Activated T-cell treated with anti-CD3 and anti-CD28 coated beads, Interleukin-2, amount 50 U/mL, for 1 hour (primary cell): ENCODE measurements around the gene OOSP1.
"Not testable (repeated sequence)": the region's sequence is repeated elsewhere in the genome, so short reads cannot be mapped to it uniquely, and the experiment has no call there.

Experiments used
- DNase-seq: peaks from one replicate; pipeline ENCODE4 v3.0.0-alpha.2; 2020

Gene OOSP1

DNA sequence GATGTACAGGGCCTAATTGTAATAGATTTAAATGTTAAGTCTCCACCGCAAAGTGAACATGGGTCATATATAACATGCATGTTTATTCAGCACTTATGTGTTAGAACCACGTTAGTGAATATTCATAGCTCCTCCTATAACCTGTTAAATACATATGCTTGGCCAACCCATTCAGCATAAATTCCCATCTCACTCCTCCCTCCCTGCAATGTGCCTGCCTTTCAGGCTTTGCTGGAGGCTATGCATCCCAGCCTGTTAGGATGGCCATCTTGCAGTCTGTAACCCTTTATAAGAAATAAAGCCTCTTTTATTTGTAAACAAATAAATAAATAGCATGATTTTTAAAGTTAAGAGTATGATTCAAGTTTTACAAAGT, 23.9 kb downstream of the OOSP1 start:
- no peak for DNase-seq

DNA sequence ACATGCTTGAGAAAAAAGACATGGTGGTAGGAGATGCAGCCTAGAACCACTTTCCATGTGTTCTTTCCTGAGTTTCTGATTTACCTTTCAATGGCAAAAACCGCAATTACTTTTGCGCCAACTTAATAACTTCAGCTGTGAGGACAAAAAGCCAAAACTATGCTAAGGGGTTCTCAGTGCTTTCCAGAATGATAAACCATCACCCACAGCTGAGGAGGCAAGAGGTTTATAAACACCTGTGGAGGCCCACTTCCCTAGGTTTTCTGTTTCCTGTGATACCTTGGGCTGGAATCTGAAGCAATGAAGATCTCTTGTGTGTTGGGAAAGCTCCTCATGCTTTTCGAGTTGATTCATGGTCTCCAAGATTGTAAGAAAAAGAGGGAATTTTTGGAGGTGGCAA, 25.5 kb downstream of the OOSP1 start, which contains the start of gene OOSP4A:
OOSP4A (plus strand) TSS at position 301 of the 400 bp plus-strand sequence; CDS start at position 301, 0 bp downstream.
- no peak for DNase-seq

DNA sequence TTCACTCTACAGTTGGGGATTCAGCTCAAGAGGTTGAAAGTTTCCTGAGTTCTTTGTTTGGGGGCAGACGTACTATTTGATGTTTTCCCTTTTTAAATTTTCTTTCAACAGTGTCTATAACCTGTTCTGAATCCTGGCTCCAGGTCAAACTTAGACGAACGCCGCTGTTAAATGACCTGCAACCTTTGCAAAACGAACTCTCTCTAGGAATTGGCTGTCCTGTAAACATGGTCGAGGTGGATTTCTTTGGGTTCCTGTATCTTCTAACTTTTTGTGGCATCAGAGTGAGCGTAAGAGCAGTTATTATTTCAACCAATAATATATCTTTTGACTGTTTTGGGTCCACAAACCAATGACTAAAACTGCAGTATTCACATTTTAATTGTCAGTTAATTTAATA, 27.2 kb downstream of the OOSP1 start:
- no peak for DNase-seq

DNA sequence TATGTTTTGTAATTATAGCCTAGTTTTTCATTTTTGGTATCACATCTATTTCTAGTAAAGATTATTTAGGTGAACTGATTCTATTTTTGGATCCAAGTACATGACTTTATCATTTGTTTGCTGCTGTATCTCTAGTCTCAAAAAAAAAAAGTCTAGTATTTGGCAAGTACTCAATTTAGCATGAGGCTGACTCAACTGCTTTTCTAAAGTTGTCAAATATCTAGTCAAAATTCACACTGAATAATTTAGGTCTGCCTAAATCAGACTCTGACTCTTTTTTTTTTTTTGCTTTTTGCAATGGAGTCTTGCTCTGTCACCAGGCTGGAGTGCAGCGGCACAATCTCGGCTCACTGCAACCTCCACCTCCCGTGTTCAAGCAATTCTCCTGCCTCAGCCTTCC, 28.0 kb downstream of the OOSP1 start:
- DNase-seq: no peak

DNA sequence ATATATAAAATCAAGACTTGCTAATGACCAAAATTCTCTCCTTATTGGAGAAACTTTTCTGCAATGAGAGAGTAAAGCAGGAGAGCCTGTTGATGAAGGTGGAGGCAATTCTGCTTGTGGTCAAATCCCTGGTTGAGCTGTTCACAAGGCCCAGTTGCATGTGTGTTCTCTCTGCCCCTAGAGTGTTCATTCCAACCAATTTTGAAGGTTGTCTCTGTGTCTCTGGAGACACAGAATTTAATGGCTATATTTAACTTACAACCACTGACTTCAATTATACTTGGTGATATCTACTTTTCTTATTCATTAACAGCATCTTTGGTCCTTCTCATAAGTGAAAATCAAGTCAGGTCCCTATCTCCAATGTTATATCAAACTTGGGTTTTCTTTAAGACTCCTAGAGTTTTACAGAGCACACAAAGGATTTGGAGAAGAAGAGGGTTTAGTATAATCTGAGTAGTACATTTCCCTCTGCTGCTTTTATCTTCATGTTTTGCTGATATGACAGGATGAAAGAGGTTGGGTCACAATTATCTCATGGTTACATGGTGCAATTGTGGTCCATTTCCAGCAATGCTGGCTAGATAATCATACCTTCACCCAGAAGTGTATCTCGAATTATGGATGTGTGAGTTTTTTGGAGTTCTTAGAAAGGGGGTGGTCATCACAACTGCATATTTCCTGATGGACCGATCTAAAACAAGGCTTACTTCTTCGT, 29.6 kb downstream of the OOSP1 start:
- DNase-seq: no peak

DNA sequence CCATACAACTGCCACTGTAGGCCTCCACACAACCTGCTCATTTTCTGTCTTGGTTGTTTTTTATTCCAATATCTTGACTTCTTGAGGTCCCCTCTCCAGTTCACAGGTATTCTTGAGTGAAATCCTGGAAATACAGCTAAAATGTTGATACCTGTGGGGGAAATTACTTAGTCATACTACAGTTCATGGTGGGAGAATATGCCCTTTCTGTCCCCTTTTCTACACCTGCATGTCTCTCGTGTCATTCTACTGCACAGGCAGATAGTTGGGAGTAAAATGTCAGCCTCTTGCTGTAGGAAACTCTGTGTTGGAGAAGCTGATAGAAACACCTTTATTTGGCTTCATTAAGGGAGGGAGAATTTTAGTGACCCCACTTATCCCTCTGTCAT, 30.2 kb downstream of the OOSP1 start:
- DNase-seq: no peak

DNA sequence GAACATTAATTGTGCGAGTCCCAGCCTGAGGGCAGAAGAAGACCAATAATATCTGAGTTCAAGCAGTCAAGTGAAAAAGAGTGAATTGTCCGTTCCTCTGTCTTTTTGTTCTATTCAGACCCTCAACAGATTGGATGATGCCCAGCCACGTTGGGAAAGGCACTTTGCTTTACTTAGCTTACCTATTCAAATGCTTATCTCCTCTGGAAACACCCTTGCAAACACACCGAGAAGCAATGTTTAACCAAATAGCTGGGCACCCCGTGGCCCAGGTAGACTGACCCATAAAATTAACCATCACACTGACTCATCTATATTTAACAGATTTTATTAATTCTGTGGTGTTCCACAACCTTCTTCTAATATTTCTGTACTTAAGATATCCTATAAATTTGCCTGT, 34.9 kb downstream of the OOSP1 start:
- DNase-seq: no peak

DNA sequence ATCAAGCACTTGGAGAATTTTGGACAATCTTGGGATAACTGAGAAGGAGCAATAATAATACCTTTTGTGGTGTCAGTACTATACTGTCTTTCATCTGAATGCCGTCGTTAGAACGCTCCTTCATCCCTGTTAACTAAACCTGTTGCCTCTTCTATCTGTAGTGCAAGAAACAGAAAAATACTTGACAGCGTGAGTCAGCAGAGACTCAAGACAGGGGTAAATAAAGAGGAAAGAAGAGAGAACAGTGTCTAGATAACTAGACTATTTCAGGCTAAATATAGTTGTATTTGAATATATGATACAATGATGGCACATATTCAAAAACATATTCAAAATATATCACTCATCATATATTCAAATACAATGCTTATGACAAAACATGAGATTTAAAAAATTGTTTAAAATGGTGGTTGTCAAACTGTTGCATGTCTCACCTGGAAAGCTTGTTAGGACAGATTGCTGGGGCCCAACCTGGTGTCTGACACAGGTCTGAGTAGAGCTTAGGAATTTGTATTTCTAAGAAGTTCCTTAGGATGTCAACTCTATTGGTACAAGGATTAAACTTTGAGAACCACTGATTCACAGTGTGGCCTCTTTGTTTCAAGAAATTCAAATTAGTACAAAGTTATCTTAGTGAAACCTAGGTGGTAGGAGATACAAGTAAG, 43.0 kb downstream of the OOSP1 start:
- no peak for DNase-seq

DNA sequence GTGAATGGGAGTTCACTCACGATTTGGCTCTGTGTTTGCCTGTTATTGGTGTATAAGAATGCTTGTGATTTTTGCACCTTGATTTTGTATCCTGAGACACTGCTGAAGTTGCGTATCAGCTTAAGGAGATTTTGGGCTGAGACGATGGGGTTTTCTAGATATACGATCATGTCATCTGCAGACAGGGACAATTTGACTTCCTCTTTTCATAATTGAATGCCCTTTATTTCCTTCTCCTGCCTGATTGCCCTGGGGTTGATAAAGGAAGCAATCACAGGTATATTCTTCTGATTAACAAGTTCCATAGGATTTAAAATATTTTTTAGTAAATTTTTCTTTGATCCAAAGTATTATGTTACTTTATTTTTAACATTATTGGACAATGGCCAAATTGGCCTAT, 43.8 kb downstream of the OOSP1 start:
- not testable (repeated sequence) for DNase-seq

DNA sequence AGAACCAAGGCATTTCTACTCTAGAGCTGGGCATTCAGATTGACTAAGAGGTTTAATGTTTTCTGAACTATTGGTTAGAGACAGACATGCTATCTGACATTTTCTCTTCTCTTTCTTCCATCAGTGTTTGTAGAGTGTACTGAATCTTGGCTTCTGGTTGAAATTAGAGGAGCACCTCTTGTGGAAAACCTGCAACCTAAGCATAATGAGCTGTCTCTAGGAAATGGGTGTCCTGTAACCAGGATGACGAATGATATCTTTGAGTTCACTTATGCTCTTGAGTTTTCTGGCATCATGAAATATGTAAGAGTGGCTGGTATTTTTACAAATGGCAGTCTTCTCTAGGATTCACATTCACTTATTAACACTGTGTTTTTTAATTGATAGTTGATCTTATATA, 45.0 kb downstream of the OOSP1 start:
- no peak for DNase-seq

DNA sequence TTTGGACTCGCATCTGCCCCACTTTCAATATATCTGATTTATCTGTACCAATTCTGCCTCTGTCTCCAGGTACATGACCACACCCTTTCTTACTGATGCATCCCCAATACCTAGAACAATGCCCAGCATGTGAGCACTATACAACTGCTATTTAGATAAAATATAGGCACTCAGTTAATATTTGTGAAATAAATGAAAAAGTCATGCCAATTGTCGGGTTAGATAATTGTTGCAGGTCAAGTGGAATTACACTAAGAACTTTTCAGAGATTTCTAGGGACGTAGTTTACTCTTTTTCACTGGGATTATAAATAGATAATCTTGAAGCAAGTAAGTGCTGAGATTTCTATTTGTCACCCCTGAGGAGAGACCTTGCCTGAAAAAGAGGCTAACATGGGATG, 46.1 kb downstream of the OOSP1 start:
- no peak for DNase-seq

DNA sequence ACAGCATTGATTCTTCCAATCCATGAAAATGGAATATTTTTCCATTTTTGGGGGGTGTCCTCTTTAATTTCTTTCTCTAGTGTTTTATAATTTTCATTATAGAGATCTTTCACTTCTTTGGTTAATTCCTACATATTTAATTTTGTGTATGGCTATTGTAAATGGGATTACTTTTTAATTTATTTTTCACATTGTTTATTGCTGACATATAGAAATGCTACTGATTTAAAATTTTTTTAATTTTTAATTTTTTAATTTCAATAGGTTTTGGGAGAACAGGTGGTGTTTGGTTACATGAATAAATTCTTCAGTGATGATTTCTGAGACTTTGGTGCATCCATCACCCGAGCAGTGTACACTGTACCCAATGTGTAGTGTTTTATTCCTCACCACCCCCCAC, 52.2 kb downstream of the OOSP1 start:
- DNase-seq: no peak

DNA sequence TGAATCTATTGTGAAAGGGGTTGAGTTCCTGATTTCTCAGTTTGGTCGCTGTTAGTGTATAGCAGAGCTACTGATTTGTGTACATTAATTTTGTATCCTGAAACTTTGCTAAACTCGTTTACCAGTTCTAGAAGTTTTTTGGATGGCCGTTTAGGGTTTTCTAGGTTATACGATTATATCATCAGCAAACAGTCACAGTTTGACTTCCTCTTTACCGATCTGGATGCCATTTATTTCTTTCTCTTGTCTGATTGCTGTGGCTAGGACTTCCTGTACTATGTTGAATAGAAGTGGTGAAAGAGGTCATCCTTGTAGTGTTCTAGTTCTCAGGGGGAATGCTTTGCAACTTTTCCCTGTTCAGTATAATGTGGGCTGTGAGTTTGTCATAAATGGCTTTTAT, 54.2 kb downstream of the OOSP1 start:
- no peak for DNase-seq

DNA sequence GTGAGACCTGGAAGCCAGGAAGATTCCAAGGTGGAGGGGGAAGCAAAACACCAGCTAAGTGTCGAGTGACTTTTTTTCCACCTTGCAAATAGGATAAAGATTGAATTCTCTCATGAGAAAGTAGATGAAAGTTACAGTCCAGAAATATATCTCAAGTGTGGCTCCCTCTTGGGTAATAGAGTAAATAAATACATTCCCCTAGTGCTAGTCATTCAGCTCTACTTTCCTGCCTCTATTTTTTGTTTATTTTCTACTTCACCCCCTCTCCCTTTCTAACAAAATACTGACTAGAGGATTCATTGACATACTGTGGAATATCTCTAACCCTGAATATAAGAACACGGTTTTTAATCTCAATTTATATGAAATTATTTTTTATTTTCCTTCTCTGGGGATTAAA, 59.6 kb downstream of the OOSP1 start:
- no peak for DNase-seq

DNA sequence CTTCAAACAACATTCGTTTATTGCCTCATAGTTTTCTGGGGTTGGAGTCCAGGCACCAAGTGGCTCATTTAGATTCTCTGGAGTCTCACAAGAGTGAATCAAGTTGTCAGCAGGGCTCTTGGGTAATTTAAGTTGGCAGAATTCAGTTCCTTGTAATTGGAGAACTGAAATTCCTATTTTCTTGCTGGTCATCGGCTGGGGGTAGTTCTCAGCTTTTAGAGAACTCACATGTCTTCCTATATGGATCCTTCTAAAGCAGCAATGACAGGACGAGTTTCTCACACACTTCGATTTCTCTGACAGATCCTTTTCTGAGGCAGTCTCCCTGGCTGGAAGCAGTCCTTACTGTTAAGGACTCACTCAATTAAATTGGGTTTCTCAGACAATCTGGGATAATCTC, 61.5 kb downstream of the OOSP1 start:
- DNase-seq: no peak

DNA sequence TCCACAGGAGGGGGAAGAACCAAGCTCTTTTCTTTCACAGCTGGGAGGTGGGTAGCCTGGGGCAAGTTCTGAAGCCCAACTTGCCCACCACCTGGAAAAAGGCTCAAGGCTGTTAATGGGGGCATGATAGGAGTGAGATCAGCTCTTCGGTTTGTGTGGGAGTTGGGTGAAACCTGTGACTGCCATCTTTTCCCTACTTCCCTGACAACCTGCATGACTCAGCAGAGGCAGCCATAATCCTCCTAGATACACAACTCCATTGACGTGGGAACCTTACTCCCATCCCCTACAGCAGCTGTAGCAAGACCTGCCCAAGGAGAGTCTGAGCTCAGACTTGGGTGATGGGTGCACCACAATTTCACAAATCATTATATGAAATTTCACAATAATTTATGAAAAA, 65.5 kb downstream of the OOSP1 start:
- no peak for DNase-seq

DNA sequence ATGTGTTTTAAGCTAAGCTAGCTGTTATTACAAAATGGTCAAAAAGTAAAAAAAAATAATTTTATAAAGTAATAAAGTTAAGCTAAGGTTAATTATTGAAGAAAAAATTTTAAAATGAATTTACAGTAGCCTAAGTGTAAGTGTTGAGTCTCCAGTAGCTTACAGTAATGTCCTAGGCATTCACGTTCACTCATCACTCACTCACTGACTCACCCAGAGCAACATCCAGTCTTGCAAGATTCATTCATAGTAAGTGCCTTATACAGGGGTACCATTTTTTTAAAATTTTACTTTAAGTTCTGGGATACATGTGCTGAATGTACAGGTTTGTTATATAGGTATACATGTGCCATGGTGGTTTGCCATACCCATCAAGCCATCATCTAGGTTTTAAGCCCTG, 67.1 kb downstream of the OOSP1 start:
- DNase-seq: no peak
